SK-N-MC (cell line): Measurements from ENCODE around the gene SYNC.
"Not testable (repeated sequence)": the region's sequence is repeated elsewhere in the genome, so short reads cannot be mapped to it uniquely, and the experiment has no call there.

Experiments
- DNase-seq: peaks from one replicate; pipeline ENCODE4 v3.0.0-alpha.2; 2011; ENCODE audit warnings: low read depth, low spot score
- H3K27ac ChIP-seq: fragments of 200-600 bp; sonication (generic); 2 replicates; pipeline ENCODE4 v1.5.1; 2016; ENCODE audit warnings: mixed run types
- H3K36me3 ChIP-seq: fragments of 200-600 bp; sonication (generic); 2 replicates; pipeline ENCODE4 v1.6.1; 2017; ENCODE audit warnings: antibody characterized with exemption, low read length, mixed read lengths; ENCODE audit not compliant: insufficient read depth
- H3K4me3 ChIP-seq: fragments of 200-600 bp; sonication (generic); 2 replicates; pipeline ENCODE4 v1.5.1; 2016
- H3K9ac ChIP-seq: fragments of 200-600 bp; sonication (generic); 2 replicates; pipeline ENCODE4 v1.8.0; 2017; ENCODE audit warnings: mixed run types, mixed read lengths; ENCODE audit not compliant: insufficient read length
- H3K9me3 ChIP-seq: fragments of 200-600 bp; sonication (generic); 2 replicates; pipeline ENCODE4 v1.6.1; 2017; ENCODE audit warnings: low read depth, mild to moderate bottlenecking, antibody characterized with exemption, low read length, moderate library complexity, mixed read lengths
- EZH2 ChIP-seq: fragments of 200-600 bp; sonication (generic); IDR thresholded peaks from one replicate; pipeline ENCODE4 v1.6.1; 2017; ENCODE audit warnings: antibody characterized with exemption
- FOXP2 ChIP-seq: optimal IDR thresholded peaks from 2 replicates; pipeline ENCODE3; 2011; ENCODE audit warnings: mild to moderate bottlenecking, moderate library complexity; ENCODE audit not compliant: insufficient read depth; ENCODE audit errors: extremely low read length, control extremely low read depth
- POLR2AphosphoS5 ChIP-seq: IDR thresholded peaks from 2 replicates; pipeline ENCODE4 v1.6.1; 2012; ENCODE audit warnings: mild to moderate bottlenecking, low read depth, low read length, borderline replicate concordance

The SYNC gene

GRCh38 chr1:32715901-32716311 lies 13.3 kb upstream of the SYNC start:
- DNase-seq = no peak
- Histone ChIP-seq H3K9me3 (no peaks in the 10 kb centered on the region), H3K27ac (no peak overlapping the region), H3K36me3 (no peaks in the 10 kb centered on the region), H3K4me3 (no peak overlapping the region), H3K9ac (no peak overlapping the region)
- TF ChIP-seq FOXP2 = no peak

GRCh38 chr1:32714277-32714676 lies 11.7 kb upstream of the SYNC start:
- no peak for TF ChIP-seq POLR2AphosphoS5
- TF ChIP-seq FOXP2 = no peak
- TF ChIP-seq EZH2 = no peak
- Histone ChIP-seq H3K36me3 (no peaks in the 10 kb centered on the region), H3K9me3 (no peaks in the 10 kb centered on the region), H3K27ac (no peak overlapping the region), H3K9ac (no peak overlapping the region), H3K4me3 (no peak overlapping the region)
- no peak for DNase-seq

- H3K9me3 ChIP-seq = no peaks in the 10 kb centered on the region
- no peak overlapping the region for H3K9ac ChIP-seq
- TF ChIP-seq EZH2 (no peak), FOXP2 (no peak), POLR2AphosphoS5 (no peak)
- H3K27ac ChIP-seq = no peak overlapping the region
- DNase-seq = no peak
- no peak overlapping the region for H3K4me3 ChIP-seq
- H3K36me3 ChIP-seq = no peaks in the 10 kb centered on the region
These were observed 10.5 kb upstream of the SYNC start for GRCh38 chr1:32713081-32713480.

GRCh38 chr1:32711221-32711620 lies 8.7 kb upstream of the SYNC start:
- H3K36me3 ChIP-seq, H3K4me3 ChIP-seq, DNase-seq, H3K27ac ChIP-seq, H3K9me3 ChIP-seq, H3K9ac ChIP-seq: not testable (repeated sequence)

- Histone ChIP-seq H3K36me3 (no peaks in the 10 kb centered on the region), H3K4me3 (no peak overlapping the region), H3K9me3 (no peaks in the 10 kb centered on the region), H3K9ac (no peak overlapping the region), H3K27ac (no peak overlapping the region)
- TF ChIP-seq POLR2AphosphoS5 (no peak), EZH2 (no peak), FOXP2 (no peak)
- DNase-seq = no peak
These were observed 6.9 kb upstream of the SYNC start for GRCh38 chr1:32709476-32709875.

GRCh38 chr1:32709075-32709474 lies 6.5 kb upstream of the SYNC start:
- no peaks in the 10 kb centered on the region for H3K9me3 ChIP-seq
- H3K9ac ChIP-seq = no peak overlapping the region
- no peaks in the 10 kb centered on the region for H3K36me3 ChIP-seq
- DNase-seq = no peak
- TF ChIP-seq FOXP2 (no peak), EZH2 (no peak), POLR2AphosphoS5 (no peak)
- H3K27ac ChIP-seq = no peak overlapping the region
- H3K4me3 ChIP-seq = no peak overlapping the region

GRCh38 chr1:32706491-32706890 lies 3.9 kb upstream of the SYNC start:
- Histone ChIP-seq H3K27ac (no peak overlapping the region), H3K36me3 (no peaks in the 10 kb centered on the region), H3K9me3 (no peaks in the 10 kb centered on the region), H3K4me3 (no peak overlapping the region), H3K9ac (no peak overlapping the region)
- TF ChIP-seq FOXP2 (no peak), POLR2AphosphoS5 (no peak), EZH2 (no peak)
- DNase-seq = no peak

GRCh38 chr1:32705516-32705915 lies 2.9 kb upstream of the SYNC start:
- H3K9me3 ChIP-seq = no peaks in the 10 kb centered on the region
- H3K36me3 ChIP-seq = no peaks in the 10 kb centered on the region
- H3K9ac ChIP-seq = no peak overlapping the region
- no peak overlapping the region for H3K4me3 ChIP-seq
- H3K27ac ChIP-seq = no peak overlapping the region
- TF ChIP-seq POLR2AphosphoS5 = no peak
- TF ChIP-seq EZH2 = no peak
- no peak for TF ChIP-seq FOXP2
- DNase-seq = no peak

GRCh38 chr1:32703479-32704291 lies 1.1 kb upstream of the SYNC start:
- Histone ChIP-seq H3K4me3 (peak overlapping the region; percentile 4; the same call in 1 of the 2 replicates), H3K36me3 (no peaks in the 10 kb centered on the region), H3K9ac (peak overlapping the region; percentile 55), H3K27ac (peak overlapping the region; percentile 57), H3K9me3 (no peaks in the 10 kb centered on the region)
- TF ChIP-seq FOXP2 (no peak), POLR2AphosphoS5 (no peak), EZH2 (no peak)
- DNase-seq = no peak
